DMS153 treated with DMSO at 0.1 percent for 48 hours (cell line): ENCODE data around the gene DPH3.

Experiments used
- DNase-seq: peaks from one replicate; lab custom pipeline; 2025; ENCODE audit not compliant: unreplicated experiment; lab: John Stamatoyannopoulos, UW

The DPH3 gene

GRCh38 chr3:16236856-16237393 lies 27.8 kb downstream of the DPH3 start:
- DNase-seq: no peak

DNA sequence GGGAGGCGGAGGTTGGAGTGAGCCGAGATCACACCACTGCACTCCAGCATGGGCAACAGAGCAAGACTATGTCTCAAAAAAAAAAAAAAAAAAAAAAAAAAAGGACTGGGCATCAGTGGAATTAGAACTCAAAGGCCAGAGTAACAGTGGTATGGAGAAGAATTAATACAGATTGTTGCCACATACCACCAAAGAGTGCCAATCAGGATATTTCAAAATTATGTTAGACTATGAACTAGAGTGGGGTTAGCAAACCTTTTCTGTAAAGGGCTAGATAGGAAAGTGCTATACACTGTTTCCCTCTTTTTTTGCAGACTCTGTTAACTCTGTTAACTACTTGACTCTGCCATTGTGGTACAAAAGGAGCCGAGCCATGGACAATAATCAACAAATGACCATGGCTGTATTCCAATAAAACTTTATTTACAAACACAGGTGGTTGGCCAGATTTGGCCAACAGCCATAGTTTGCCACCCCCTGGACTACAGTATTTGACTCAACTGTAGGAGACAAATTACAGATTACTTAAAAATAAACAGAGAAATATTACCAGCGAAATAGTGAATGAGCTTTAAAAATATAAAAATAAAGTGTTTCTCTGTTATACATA lies 28.6 kb downstream of the DPH3 start:
- DNase-seq: no peak

DNA sequence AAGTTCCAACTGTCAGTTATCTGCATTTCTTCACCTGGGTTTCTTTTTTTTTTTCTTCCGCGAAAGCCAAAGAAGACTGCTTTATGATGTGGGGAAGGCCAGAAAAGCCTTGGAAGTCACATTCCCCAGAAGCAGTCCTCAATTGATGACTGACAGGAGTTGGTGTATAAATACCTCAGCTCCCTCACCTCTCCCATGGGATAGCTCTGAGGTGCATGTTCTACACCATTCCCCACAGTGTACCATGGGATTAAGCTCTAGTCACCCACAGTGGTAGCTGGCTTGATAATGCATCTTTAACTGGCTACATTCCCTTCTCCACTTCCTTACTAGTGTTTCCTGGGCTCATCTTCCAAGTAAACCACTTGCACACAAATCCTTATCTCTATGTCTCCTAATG lies 30.5 kb downstream of the DPH3 start:
- no peak for DNase-seq

GRCh38 chr3:16233806-16234205 lies 30.9 kb downstream of the DPH3 start:
- DNase-seq: no peak

DNA sequence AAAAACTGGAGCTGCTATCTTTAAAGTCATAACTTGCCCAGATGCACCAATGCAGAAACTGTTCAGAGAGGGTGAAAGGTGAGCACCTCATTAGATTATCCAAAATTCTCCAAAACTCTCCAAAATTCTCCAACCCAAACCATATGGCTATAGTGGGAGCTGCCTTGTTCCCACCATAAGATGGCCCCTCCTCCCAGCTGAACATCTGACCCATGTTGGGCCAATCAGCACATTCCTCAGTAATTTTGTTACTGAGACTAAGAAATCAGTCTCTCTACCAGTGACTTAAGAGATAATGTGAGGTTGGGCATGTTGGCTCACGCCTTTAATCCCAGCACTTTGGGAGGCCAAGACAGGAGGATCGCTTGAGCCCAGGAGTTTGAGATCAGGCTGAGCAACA lies 32.8 kb downstream of the DPH3 start:
- no peak for DNase-seq

GRCh38 chr3:16229681-16230080 lies 35.1 kb downstream of the DPH3 start:
- DNase-seq: no peak

DNA sequence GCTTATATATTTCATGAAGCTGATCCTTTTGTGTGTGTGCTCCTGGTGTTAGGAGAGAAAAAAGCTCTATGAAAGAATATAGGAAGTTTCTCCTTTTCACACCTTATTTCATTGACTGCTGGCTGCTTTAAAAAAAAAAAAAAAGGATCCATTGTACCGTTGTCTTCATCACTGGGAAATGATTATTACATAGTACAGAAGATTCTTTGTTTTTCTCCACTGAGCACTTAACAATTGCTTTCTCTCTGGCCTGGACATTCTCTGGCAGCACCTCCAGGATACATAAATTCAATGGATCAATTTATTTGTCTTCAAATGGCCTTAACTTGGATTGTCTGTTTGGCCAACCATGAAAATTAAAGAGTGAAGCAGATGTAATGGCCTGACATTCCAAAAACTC lies 37.2 kb downstream of the DPH3 start:
- no peak for DNase-seq

DNA sequence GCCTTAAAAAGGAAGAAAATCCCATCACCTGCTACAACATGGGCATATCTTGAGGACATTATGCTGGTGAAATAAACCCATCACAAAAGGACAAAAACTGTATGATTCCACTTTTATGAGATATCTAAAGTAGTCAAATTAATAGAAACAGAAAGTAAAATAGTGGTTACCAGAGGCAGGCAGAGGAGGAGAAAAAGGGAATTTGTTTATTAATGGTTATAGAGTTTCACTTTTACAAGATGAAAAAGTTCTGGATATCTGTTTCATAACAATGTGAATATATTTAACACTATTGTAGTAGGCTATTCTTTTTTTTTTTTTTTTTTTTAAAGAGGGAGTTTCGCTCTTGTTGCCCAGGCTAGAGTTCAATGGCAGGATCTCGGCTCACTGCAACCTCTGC lies 40.4 kb downstream of the DPH3 start:
- DNase-seq: no peak

GRCh38 chr3:16222547-16222946 lies 42.2 kb downstream of the DPH3 start:
- DNase-seq: no peak

DNA sequence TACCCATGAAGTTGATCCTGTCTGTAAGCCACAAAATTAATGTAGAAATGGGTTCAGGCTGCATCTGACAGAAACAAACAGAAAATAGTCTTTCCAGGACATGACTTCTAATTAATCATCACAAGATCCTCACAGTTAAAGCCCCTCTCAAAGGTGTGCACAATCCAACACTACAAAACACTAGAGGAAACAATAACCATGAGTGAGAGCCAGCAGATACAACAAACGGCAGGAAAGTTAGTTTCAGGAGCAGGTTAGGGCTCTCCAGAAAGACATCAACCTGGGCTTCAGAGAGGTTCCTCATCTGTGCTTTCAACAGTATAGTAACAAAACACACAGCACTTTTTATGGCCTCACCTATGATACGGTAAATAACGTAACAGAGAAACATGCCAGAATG lies 42.8 kb downstream of the DPH3 start:
- DNase-seq: no peak

DNA sequence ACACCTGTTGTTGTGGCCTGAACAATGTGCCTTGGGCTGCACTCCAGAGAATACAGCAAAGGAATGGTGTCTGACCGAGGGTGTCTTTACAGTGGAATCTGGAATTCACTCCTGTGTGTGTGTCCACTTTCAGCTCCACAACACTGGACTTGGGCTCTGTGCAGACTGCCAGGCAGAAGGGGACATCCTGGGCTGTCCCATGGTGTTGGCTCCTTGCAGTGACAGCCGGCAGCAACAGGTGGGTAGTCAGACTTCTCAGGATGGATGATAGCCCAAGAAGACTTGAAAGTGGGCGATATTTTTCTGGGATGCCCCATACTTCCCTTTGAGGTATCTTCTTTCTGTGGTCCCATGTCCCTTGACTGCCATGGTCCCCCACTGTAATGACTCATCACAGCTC lies 45.0 kb downstream of the DPH3 start:
- DNase-seq: no peak

- DNase-seq: no peak
Observed at GRCh38 chr3:16216373-16216935, 48.3 kb downstream of the DPH3 start.

DNA sequence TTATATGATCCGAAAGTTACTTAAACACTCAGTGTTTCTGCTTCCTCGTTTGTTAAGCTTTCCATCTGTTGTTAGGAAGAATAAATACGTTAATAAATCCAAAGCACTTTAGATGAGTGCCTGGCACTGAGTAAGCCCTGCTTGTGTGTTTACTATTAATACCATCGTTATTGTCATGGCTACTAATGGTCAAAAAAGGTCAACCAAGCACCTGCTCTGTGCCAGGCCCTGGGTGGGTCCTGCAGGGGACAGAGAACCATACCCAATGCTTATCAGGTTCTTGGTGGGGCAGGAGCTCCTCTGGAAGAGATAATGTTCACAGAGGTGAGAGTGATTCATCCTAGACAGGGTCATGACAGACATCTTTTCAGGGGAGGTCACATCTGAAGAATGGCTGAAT lies 50.4 kb downstream of the DPH3 start:
- no peak for DNase-seq

DNA sequence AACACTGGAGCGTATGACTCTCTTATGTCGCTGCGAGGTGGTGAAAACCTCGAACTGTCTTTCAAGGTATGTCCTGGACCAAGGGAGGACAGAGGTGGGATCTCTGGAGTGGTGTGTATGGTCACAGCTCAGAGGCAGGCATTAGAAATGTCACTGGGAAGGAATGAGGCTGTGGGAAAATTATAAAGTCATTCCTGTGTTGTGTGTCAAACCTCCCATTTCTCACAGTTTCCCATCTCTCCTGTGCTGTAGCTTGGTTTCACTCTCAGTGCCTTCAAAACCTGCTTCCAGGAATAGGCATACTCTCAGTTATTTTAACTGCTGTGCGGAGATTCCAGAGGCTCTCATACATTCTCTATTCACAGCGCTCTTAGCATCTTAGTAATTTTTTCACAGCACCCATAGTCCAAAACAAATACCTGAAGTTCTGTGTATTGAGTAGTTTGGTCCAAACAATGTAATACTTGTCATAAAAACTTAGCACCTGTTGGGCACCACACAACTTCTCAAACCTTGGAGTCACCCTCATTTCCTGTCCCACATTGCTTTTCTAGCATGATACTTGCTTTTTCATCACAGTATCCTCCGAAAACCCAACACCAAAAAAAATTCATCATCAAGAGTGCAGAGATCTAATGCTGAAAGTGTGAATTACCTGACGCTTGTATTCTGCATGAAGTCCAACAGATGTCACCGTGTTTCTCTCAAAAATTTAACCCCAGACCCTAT lies 53.4 kb downstream of the DPH3 start:
- DNase-seq: no peak
